HCT116 (cell line): ENCODE results near the gene IGSF21. TPM values are rescaled to one million over a fixed set of nuclear protein-coding genes. Genes with fewer than 3 reads are reported as not detected.

ENCODE experiments used
- ATAC-seq: fragments of 200-7000 bp; cut with Tn5 transposase; 2 replicates; pipeline ENCODE4 v1.9.1; 2020; ENCODE audit warnings: mild to moderate bottlenecking, moderate library complexity
- BruUV-seq: library from RNA; stranded (reverse); fragments of 400-500 nt; replicated peaks from 2 replicates; lab custom pipeline; 2021; lab: Mats Ljungman, UMichigan
- CTCF ChIA-PET: fragments of 300-600 bp; sonication (Branson Sonifier 250); formaldehyde crosslinking; loops from one replicate; lab custom pipeline; 2021; ENCODE audit warnings: antibody characterized with exemption; lab: Charles Lee
- POLR2A ChIA-PET: fragments of 300-600, 350-600 bp; sonication (Branson Sonifier 250); formaldehyde crosslinking; loops from one replicate; lab custom pipeline; 2021; ENCODE audit warnings: antibody characterized with exemption; lab: Charles Lee
- RAD21 ChIA-PET, 2 experiments: fragments of 300-600 bp; sonication (Branson Sonifier 250); formaldehyde crosslinking; loops; one replicate each; lab custom pipeline; 2023; ENCODE audit warnings: low total read pairs in 2 of 2; ENCODE audit not compliant: uncharacterized antibody in 2 of 2, unreplicated experiment in 2 of 2, low non-redundant PET in 1 of 2; lab: Charles Lee
- DNase-seq: peaks from one replicate; pipeline ENCODE4 v3.0.0-alpha.2; 2010; ENCODE audit warnings: low read depth, low spot score
- H2AFZ ChIP-seq: fragments of 200-600 bp; shearing (Covaris generic), sonication (generic); 2 replicates; pipeline ENCODE4 v1.6.1; 2017; ENCODE audit warnings: low read depth, mixed run types, mixed read lengths, antibody characterized with exemption, low read length; ENCODE audit not compliant: poor library complexity, severe bottlenecking
- H3K27ac ChIP-seq: 2 replicates; pipeline ENCODE4 v1.5.1; 2012; ENCODE audit warnings: low read depth, low read length
- H3K27me3 ChIP-seq: fragments of 200-600 bp; sonication (generic); 2 replicates; pipeline ENCODE4 v1.6.1; 2016; ENCODE audit warnings: mixed run types, low read length, mixed read lengths; ENCODE audit not compliant: insufficient read depth
- H3K36me3 ChIP-seq, 2 experiments: fragments of 200-500 bp in 1 of 2; fragments of 200-600 bp in 1 of 2; sonication (Bioruptor generic) in 1 of 2; sonication (generic) in 1 of 2; 2 replicates each; pipeline versions ENCODE4 v1.5.1 to v1.6.1; 2014 to 2016; ENCODE audit warnings: low read length in 2 of 2, inconsistent platforms in 1 of 2, mixed read lengths in 1 of 2, mixed run types in 1 of 2; ENCODE audit not compliant: insufficient read depth in 2 of 2, control insufficient read depth in 1 of 2
- H3K4me1 ChIP-seq, 2 experiments: fragments of 200-600 bp in 1 of 2; sonication (generic) in 1 of 2; 2 replicates each; pipeline versions ENCODE4 v1.5.1 to v1.6.1; 2012 to 2017; ENCODE audit warnings: low read length in 2 of 2, inconsistent platforms in 1 of 2, mild to moderate bottlenecking in 1 of 2, mixed read lengths in 1 of 2, mixed run types in 1 of 2, moderate library complexity in 1 of 2; ENCODE audit not compliant: insufficient read depth in 2 of 2, control insufficient read depth in 1 of 2
- H3K4me2 ChIP-seq: fragments of 200-600 bp; sonication (generic); 2 replicates; pipeline ENCODE4 v1.6.1; 2017; ENCODE audit warnings: mixed run types, low read length, mixed read lengths
- H3K4me3 ChIP-seq, 2 experiments: fragments of 200-600 bp in 1 of 2; sonication (generic) in 1 of 2; replicated peaks in 1 of 2; 2 replicates each; pipeline ENCODE4 v1.5.1; 2011 to 2016; ENCODE audit warnings: low read length in 2 of 2, control low read depth in 1 of 2, low read depth in 1 of 2, mild to moderate bottlenecking in 1 of 2, mixed read lengths in 1 of 2, mixed run types in 1 of 2
- H3K79me2 ChIP-seq: fragments of 200-600 bp; sonication (generic); 2 replicates; pipeline ENCODE4 v1.6.1; 2017; ENCODE audit warnings: mild to moderate bottlenecking, mixed run types, low read length, moderate library complexity, mixed read lengths; ENCODE audit not compliant: insufficient read depth
- H3K9ac ChIP-seq: fragments of 200-600 bp; sonication (generic); 2 replicates; pipeline ENCODE4 v1.6.1; 2016; ENCODE audit warnings: low read length, mixed read lengths
- H3K9me2 ChIP-seq: fragments of 200-600 bp; sonication (generic), shearing (Covaris generic); 2 replicates; pipeline ENCODE4 v1.6.1; 2017; ENCODE audit warnings: mixed run types, mild to moderate bottlenecking, moderate library complexity; ENCODE audit not compliant: insufficient read depth
- H3K9me3 ChIP-seq, 2 experiments: fragments of 200-500 bp in 1 of 2; fragments of 200-600 bp in 1 of 2; sonication (Bioruptor generic) in 1 of 2; sonication (generic) in 1 of 2; 2 replicates each; pipeline ENCODE4 v1.6.1; 2014 to 2017; ENCODE audit warnings: low read length in 2 of 2, mixed read lengths in 2 of 2, inconsistent platforms in 1 of 2, low read depth in 1 of 2, mild to moderate bottlenecking in 1 of 2, mixed run types in 1 of 2, moderate library complexity in 1 of 2; ENCODE audit not compliant: control insufficient read depth in 1 of 2, insufficient read depth in 1 of 2
- H4K20me1 ChIP-seq: fragments of 200-600 bp; sonication (generic), shearing (Covaris generic); 2 replicates; pipeline ENCODE4 v1.6.1; 2017; ENCODE audit warnings: mixed run types, mild to moderate bottlenecking, moderate library complexity; ENCODE audit not compliant: insufficient read depth
- CTCF ChIP-seq, 3 experiments: fragments of 200-600 bp in 1 of 3; sonication (generic) in 1 of 3; IDR thresholded peaks in 2 of 3; conservative IDR thresholded peaks in 1 of 3; 2 replicates each; pipeline ENCODE4 v1.5.1; 2012 to 2017; ENCODE audit warnings: low read depth in 2 of 3, low read length in 2 of 3, antibody characterized with exemption in 1 of 3, borderline replicate concordance in 1 of 3, control low read depth in 1 of 3, mild to moderate bottlenecking in 1 of 3, mixed read lengths in 1 of 3, mixed run types in 1 of 3, moderate library complexity in 1 of 3; ENCODE audit not compliant: insufficient read depth in 1 of 3
- EGR1 ChIP-seq: IDR thresholded peaks from 2 replicates; pipeline ENCODE4 v1.6.1; 2012; ENCODE audit warnings: low read depth
- ELF1 ChIP-seq: IDR thresholded peaks from 2 replicates; pipeline ENCODE4 v1.6.1; 2012; ENCODE audit warnings: low read depth, borderline replicate concordance
- EZH2phosphoT487 ChIP-seq: fragments of 200-600 bp; IDR thresholded peaks from 2 replicates; pipeline ENCODE4 v1.6.1; 2018; ENCODE audit warnings: antibody characterized with exemption, borderline replicate concordance
- FOSL1 ChIP-seq: IDR thresholded peaks from 2 replicates; pipeline ENCODE4 v1.6.1; 2012; ENCODE audit warnings: low read depth
- MAX ChIP-seq: IDR thresholded peaks from 2 replicates; pipeline ENCODE4 v1.6.1; 2012
- POLR2A ChIP-seq: IDR thresholded peaks from 2 replicates; pipeline ENCODE4 v1.7.0; 2011; ENCODE audit warnings: borderline replicate concordance; ENCODE audit not compliant: insufficient read depth, insufficient read length; ENCODE audit errors: extremely low read depth
- POLR2AphosphoS5 ChIP-seq: IDR thresholded peaks from 2 replicates; pipeline ENCODE4 v1.6.1; 2011; ENCODE audit warnings: mild to moderate bottlenecking, low read depth, low read length, moderate library complexity
- REST ChIP-seq: IDR thresholded peaks from 2 replicates; pipeline ENCODE4 v1.6.1; 2012; ENCODE audit warnings: low read depth
- SP1 ChIP-seq: IDR thresholded peaks from 2 replicates; pipeline ENCODE4 v1.6.1; 2012; ENCODE audit warnings: low read depth
- TCF7L2 ChIP-seq: IDR thresholded peaks from 2 replicates; pipeline ENCODE4 v1.7.0; 2011; ENCODE audit warnings: borderline replicate concordance, inconsistent platforms; ENCODE audit not compliant: insufficient read depth, insufficient read length; ENCODE audit errors: extremely low read depth
- YY1 ChIP-seq: IDR thresholded peaks from 2 replicates; pipeline ENCODE4 v1.6.1; 2011; ENCODE audit warnings: low read length, low read depth, moderate library complexity, mild to moderate bottlenecking; ENCODE audit not compliant: insufficient replicate concordance; ENCODE audit errors: extremely low read depth
- ZNF274 ChIP-seq: fragments of 200-500 bp; sonication (Bioruptor generic); IDR thresholded peaks from 2 replicates; pipeline ENCODE4 v1.6.1; 2014; ENCODE audit warnings: mild to moderate bottlenecking, low read depth, low read length, inconsistent platforms
- intact Hi-C: fragments of 100-400 bp; cut with micrococcal nuclease; formaldehyde crosslinking; loops from 2 replicates; pipeline ENCODE4 v1.10.0; 2022
- total RNA-seq: library from RNA; stranded (reverse); gene quantifications from one replicate; pipeline ENCODE4 v1.2.1, GENCODE V29; 2021; ENCODE audit not compliant: unreplicated experiment

The IGSF21 gene
- total RNA-seq, 1 experiment from 2014 or later = not detected

- H3K9ac ChIP-seq = no peak overlapping the region
- ATAC-seq (no peak), DNase-seq (no peak)
- POLR2A ChIA-PET = no interaction called here
- no peaks in the 10 kb centered on the region for H3K9me3 ChIP-seq
- no peak overlapping the region for H3K27ac ChIP-seq
- H3K4me3 ChIP-seq = no peak overlapping the region
- H3K36me3 ChIP-seq = no peaks in the 10 kb centered on the region
- H3K4me2 ChIP-seq = no peak overlapping the region
- BruUV-seq = no TSS peak
- TF ChIP-seq TCF7L2 (no peak), ZNF274 (no peak), POLR2AphosphoS5 (no peak), REST (no peak), FOSL1 (no peak), CTCF (IDR thresholded peaks at IDR 0.05 in 2 of 3, conservative IDR thresholded peaks at IDR 0.05 in 1 of 3; ENCODE audit: borderline replicate concordance in 1 of 3, insufficient read depth in 1 of 3, low read depth in 2 of 3, low read length in 2 of 3) (no peak), ELF1 (no peak), MAX (no peak), EZH2phosphoT487 (no peak), YY1 (no peak), POLR2A (no peak), SP1 (no peak), EGR1 (no peak)
- intact Hi-C loops = no loop called here
- H2AFZ ChIP-seq = no peak overlapping the region
- RAD21 ChIA-PET = no interaction called here
- no peaks in the 10 kb centered on the region for H4K20me1 ChIP-seq
- peaks cover 7% of the 10 kb centered on the region; the same call in 1 of the 2 replicates for H3K27me3 ChIP-seq
- no peaks in the 10 kb centered on the region for H3K79me2 ChIP-seq
- H3K4me1 ChIP-seq = peaks cover 0 to 19% of the 10 kb centered on the region in 2 experiments; a peak in 2 of 4 replicates
- CTCF ChIA-PET = no interaction called here
- H3K9me2 ChIP-seq = no peaks in the 10 kb centered on the region
Observed at GRCh38 chr1:18397641-18398040, 290.0 kb downstream of the IGSF21 start.
